Measurements from ENCODE around the gene TMEM156.
A peak's percentile ranks its signal among the peaks of the same experiment; 100 is the strongest.

TMEM156 gene

DNA sequence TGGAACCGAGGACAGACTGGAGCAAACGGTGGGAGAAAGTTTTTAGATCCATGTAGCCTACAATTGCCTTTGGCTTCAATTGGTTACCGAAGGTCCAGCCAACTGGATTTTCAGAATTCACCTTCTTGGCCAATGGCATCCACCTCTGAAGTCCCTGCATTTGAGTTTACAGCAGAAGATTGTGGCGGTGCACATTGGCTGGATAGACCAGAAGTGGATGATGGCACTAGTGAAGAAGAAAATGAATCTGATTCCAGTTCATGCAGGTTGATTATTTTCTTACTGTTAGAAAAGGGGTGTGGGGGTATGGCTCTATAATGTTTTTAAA, 30.5 kb upstream of the TMEM156 start:
- no peaks in the 10 kb centered on the region for H3K27me3 ChIP-seq (ENCODE audit: insufficient read depth, low read length, poor library complexity)
- TF ChIP-seq, protein P1, sequence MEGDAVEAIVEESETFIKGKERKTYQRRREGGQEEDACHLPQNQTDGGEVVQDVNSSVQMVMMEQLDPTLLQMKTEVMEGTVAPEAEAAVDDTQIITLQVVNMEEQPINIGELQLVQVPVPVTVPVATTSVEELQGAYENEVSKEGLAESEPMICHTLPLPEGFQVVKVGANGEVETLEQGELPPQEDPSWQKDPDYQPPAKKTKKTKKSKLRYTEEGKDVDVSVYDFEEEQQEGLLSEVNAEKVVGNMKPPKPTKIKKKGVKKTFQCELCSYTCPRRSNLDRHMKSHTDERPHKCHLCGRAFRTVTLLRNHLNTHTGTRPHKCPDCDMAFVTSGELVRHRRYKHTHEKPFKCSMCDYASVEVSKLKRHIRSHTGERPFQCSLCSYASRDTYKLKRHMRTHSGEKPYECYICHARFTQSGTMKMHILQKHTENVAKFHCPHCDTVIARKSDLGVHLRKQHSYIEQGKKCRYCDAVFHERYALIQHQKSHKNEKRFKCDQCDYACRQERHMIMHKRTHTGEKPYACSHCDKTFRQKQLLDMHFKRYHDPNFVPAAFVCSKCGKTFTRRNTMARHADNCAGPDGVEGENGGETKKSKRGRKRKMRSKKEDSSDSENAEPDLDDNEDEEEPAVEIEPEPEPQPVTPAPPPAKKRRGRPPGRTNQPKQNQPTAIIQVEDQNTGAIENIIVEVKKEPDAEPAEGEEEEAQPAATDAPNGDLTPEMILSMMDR (IDR thresholded peaks at IDR 0.05; ENCODE audit: borderline replicate concordance, extremely low read depth, low read length, poor library complexity, severe bottlenecking), result no peak
- TF ChIP-seq EZH2 (IDR thresholded peaks at IDR 0.05; ENCODE audit: borderline replicate concordance, low read depth, low read length, severe bottlenecking), result no peak
- DNase-seq (no peak), ATAC-seq (ENCODE audit: insufficient read depth, low read depth) (no peak)
- H3K36me3 ChIP-seq (ENCODE audit: insufficient read depth, low read length), result no peaks in the 10 kb centered on the region
- no peak overlapping the region for H3K4me2 ChIP-seq (ENCODE audit: insufficient read depth, low read length)
- no peak overlapping the region for H2AFZ ChIP-seq (ENCODE audit: low read depth, low read length)
- H4K20me1 ChIP-seq (ENCODE audit: insufficient read depth, low read length), result peaks cover 11% of the 10 kb centered on the region; the same call in 1 of the 2 replicates
- no peaks in the 10 kb centered on the region for H3K4me1 ChIP-seq (ENCODE audit: insufficient read depth, low read length)
- H3K27ac ChIP-seq (ENCODE audit: low read length), result no peak overlapping the region
- peaks cover 11% of the 10 kb centered on the region for H3K79me2 ChIP-seq (ENCODE audit: insufficient read depth, low read length)
- no peak overlapping the region for H3K9ac ChIP-seq (ENCODE audit: low read depth, low read length)
- no peaks in the 10 kb centered on the region for H3K9me3 ChIP-seq (ENCODE audit: insufficient read depth, low read length, severe bottlenecking)
- H3K4me3 ChIP-seq (ENCODE audit: low read depth in 1 of 2, low read length in 2 of 2), result no peak overlapping the region

DNA sequence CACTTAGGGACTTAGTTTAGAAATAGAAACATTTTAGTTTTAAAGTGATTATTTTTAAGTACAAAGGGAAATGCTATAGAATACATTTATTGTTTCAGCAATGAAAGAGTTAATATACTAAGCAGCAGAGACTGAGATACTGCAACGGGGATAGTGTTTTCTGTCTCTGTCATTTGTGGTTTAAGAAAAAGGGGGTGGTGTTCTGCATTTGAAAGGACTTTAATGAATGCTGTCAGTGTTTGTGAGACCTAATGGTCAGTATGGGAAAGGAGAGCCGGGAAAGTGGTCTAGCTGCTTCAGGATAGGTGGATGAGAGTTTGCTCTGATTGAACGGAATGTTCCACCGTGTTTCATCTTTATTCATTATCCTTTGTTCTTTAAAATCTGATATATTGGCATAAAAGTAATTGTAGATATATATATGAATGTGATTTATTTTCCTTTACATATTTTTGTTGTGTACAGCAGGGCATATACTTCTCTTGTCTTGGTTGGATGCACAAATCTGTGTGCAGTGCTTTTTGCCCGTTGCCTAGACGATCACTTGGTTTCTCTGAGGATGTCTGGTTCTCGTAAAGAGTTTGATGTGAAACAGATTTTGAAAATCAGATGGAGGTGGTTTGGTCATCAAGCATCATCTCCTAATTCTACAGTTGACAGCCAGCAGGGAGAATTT, 30.0 kb upstream of the TMEM156 start, which contains the start of gene KLHL5:
Gene KLHL5, plus strand, starts transcription at position 139 of the 676 bp plus-strand sequence. Its CDS starts 421 bp downstream, at position 560.
- Histone ChIP-seq H3K9ac (ENCODE audit: low read depth, low read length) (no peak within 1 kb of the TSS), H3K4me3 (ENCODE audit: low read depth in 1 of 2, low read length in 2 of 2) (no peak within 1 kb of the TSS), H3K27ac (ENCODE audit: low read length) (no peak within 1 kb of the TSS), H3K9me3 (ENCODE audit: insufficient read depth, low read length, severe bottlenecking) (no peaks in the 10 kb centered on the region), H2AFZ (ENCODE audit: low read depth, low read length) (no peak within 1 kb of the TSS), H3K4me2 (ENCODE audit: insufficient read depth, low read length) (no peak within 1 kb of the TSS), H3K79me2 (ENCODE audit: insufficient read depth, low read length) (peaks cover 14% of the 10 kb centered on the region), H3K27me3 (ENCODE audit: insufficient read depth, low read length, poor library complexity) (no peaks in the 10 kb centered on the region), H3K4me1 (ENCODE audit: insufficient read depth, low read length) (no peaks in the 10 kb centered on the region), H4K20me1 (ENCODE audit: insufficient read depth, low read length) (peaks cover 11% of the 10 kb centered on the region; the same call in 1 of the 2 replicates), H3K36me3 (ENCODE audit: insufficient read depth, low read length) (no peaks in the 10 kb centered on the region)
- DNase-seq, result no peak
- ATAC-seq (ENCODE audit: insufficient read depth, low read depth), result no peak
- TF ChIP-seq, protein P1 (IDR thresholded peaks at IDR 0.05; ENCODE audit: borderline replicate concordance, extremely low read depth, low read length, poor library complexity, severe bottlenecking), result no peak
- TF ChIP-seq EZH2 (IDR thresholded peaks at IDR 0.05; ENCODE audit: borderline replicate concordance, low read depth, low read length, severe bottlenecking), result no peak

DNA sequence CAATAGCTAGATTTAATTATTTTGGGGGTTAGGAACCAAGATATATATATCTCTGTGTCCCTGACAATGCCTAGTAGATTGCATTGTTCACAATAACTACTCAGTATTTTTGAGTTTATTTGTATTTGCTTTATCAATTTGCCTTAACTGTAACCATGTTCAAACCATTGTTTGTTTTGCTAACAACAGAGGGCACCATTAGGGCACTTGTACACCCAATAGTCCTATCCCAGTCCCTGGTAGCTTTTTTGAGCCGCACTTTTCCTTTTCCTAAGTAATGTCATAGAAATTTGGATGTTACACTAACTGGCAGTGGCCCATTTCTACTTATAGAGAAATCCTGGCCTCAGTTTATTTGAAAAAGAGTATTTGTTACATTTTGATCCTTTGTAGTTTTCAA, 29.2 kb upstream of the TMEM156 start:
- no peak for ATAC-seq (ENCODE audit: insufficient read depth, low read depth)
- no peak overlapping the region for H3K4me3 ChIP-seq (ENCODE audit: low read depth in 1 of 2, low read length in 2 of 2)
- no peaks in the 10 kb centered on the region for H3K9me3 ChIP-seq (ENCODE audit: insufficient read depth, low read length, severe bottlenecking)
- peaks cover 16% of the 10 kb centered on the region for H3K79me2 ChIP-seq (ENCODE audit: insufficient read depth, low read length)
- H3K4me2 ChIP-seq (ENCODE audit: insufficient read depth, low read length), result no peak overlapping the region
- H3K27me3 ChIP-seq (ENCODE audit: insufficient read depth, low read length, poor library complexity), result no peaks in the 10 kb centered on the region
- no peaks in the 10 kb centered on the region for H3K36me3 ChIP-seq (ENCODE audit: insufficient read depth, low read length)
- no peak for DNase-seq
- no peak overlapping the region for H3K27ac ChIP-seq (ENCODE audit: low read length)
- peaks cover 11% of the 10 kb centered on the region; the same call in 1 of the 2 replicates for H4K20me1 ChIP-seq (ENCODE audit: insufficient read depth, low read length)
- H3K9ac ChIP-seq (ENCODE audit: low read depth, low read length), result no peak overlapping the region
- TF ChIP-seq, protein P1 (IDR thresholded peaks at IDR 0.05; ENCODE audit: borderline replicate concordance, extremely low read depth, low read length, poor library complexity, severe bottlenecking), result peak; percentile 7
- TF ChIP-seq EZH2 (IDR thresholded peaks at IDR 0.05; ENCODE audit: borderline replicate concordance, low read depth, low read length, severe bottlenecking), result no peak
- no peaks in the 10 kb centered on the region for H3K4me1 ChIP-seq (ENCODE audit: insufficient read depth, low read length)
- no peak overlapping the region for H2AFZ ChIP-seq (ENCODE audit: low read depth, low read length)
